ENCODE results near the gene APBB2. TPM values are rescaled to one million over a fixed set of nuclear protein-coding genes. Genes with fewer than 3 reads are reported as not detected.

The APBB2 gene
- total RNA-seq, 1 experiment from 2014 or later: 80.7 TPM

GRCh38 chr4:40864531-40864930 is 349.8 kb downstream of the APBB2 start:
- no peaks in the 10 kb centered on the region for H3K4me1 ChIP-seq
- no TSS peak for BruUV-seq (replicated peaks)
- no peak for TF ChIP-seq CTCF (IDR thresholded peaks at IDR 0.05; ENCODE audit: insufficient read depth in 1 of 2, low read depth in 1 of 2, low read length in 1 of 2, severe bottlenecking in 1 of 2, unreplicated experiment in 1 of 2)
- Mint-ChIP-seq H3K4me3 (ENCODE audit: unreplicated experiment) (no peak overlapping the region), H3K27ac (ENCODE audit: unreplicated experiment) (no peak overlapping the region), H3K4me1 (ENCODE audit: low read depth, unreplicated experiment) (no peaks in the 10 kb centered on the region), H3K36me3 (ENCODE audit: insufficient read depth, unreplicated experiment) (peaks cover 54% of the 10 kb centered on the region), H3K27me3 (ENCODE audit: insufficient read depth, unreplicated experiment) (no peaks in the 10 kb centered on the region), H3K9me3 (ENCODE audit: unreplicated experiment) (no peaks in the 10 kb centered on the region)
- no peak overlapping the region for H3K4me3 ChIP-seq (ENCODE audit: low read depth, low read length)
- H3K9me3 ChIP-seq: no peaks in the 10 kb centered on the region
- H3K36me3 ChIP-seq (ENCODE audit: control insufficient read depth, insufficient read depth, low read length): no peaks in the 10 kb centered on the region; the same call in 1 of the 2 replicates
- no peaks in the 10 kb centered on the region for H3K27me3 ChIP-seq (replicated peaks; ENCODE audit: control insufficient read depth, insufficient read depth, low read length)
- DNase-seq: no peak
- intact Hi-C loops (cut with micrococcal nuclease; ENCODE audit: unreplicated experiment): no loop called here
- ChIA-PET POLR2A (interaction anchor here (0.6 kb wide), 1 partner anchor 128 kb away, joined by 8 read pairs; no protein-coding TSS in a partner anchor), CTCF (interaction anchor here (0.6 kb wide), 1 partner anchor 29 kb away, joined by 3 read pairs; no protein-coding TSS in a partner anchor)

- CTCF ChIA-PET: no interaction called here
- POLR2A ChIA-PET: no interaction called here
- no peaks in the 10 kb centered on the region for H3K4me1 ChIP-seq
- no peaks in the 10 kb centered on the region for H3K9me3 Mint-ChIP-seq (ENCODE audit: unreplicated experiment)
- H3K4me3 ChIP-seq (ENCODE audit: low read depth, low read length): no peak overlapping the region
- H3K27me3 ChIP-seq (replicated peaks; ENCODE audit: control insufficient read depth, insufficient read depth, low read length): no peaks in the 10 kb centered on the region
- intact Hi-C loops (cut with micrococcal nuclease; ENCODE audit: unreplicated experiment): no loop called here
- no peaks in the 10 kb centered on the region for H3K9me3 ChIP-seq
- no peaks in the 10 kb centered on the region for H3K4me1 Mint-ChIP-seq (ENCODE audit: low read depth, unreplicated experiment)
- H3K27me3 Mint-ChIP-seq (ENCODE audit: insufficient read depth, unreplicated experiment): no peaks in the 10 kb centered on the region
- H3K36me3 ChIP-seq (ENCODE audit: control insufficient read depth, insufficient read depth, low read length): no peaks in the 10 kb centered on the region
- H3K36me3 Mint-ChIP-seq (ENCODE audit: insufficient read depth, unreplicated experiment): peaks cover 33% of the 10 kb centered on the region
- BruUV-seq (replicated peaks): no TSS peak
- TF ChIP-seq CTCF (IDR thresholded peaks at IDR 0.05; ENCODE audit: insufficient read depth in 1 of 2, low read depth in 1 of 2, low read length in 1 of 2, severe bottlenecking in 1 of 2, unreplicated experiment in 1 of 2): no peak
- no peak for DNase-seq
- H3K4me3 Mint-ChIP-seq (ENCODE audit: unreplicated experiment): no peak overlapping the region
- H3K27ac Mint-ChIP-seq (ENCODE audit: unreplicated experiment): no peak overlapping the region
These were observed 355.4 kb downstream of the APBB2 start for GRCh38 chr4:40858962-40859361.

- Mint-ChIP-seq H3K4me3 (ENCODE audit: unreplicated experiment) (no peak overlapping the region), H3K4me1 (ENCODE audit: low read depth, unreplicated experiment) (no peaks in the 10 kb centered on the region), H3K27me3 (ENCODE audit: insufficient read depth, unreplicated experiment) (no peaks in the 10 kb centered on the region), H3K36me3 (ENCODE audit: insufficient read depth, unreplicated experiment) (peaks cover 33% of the 10 kb centered on the region), H3K9me3 (ENCODE audit: unreplicated experiment) (no peaks in the 10 kb centered on the region), H3K27ac (ENCODE audit: unreplicated experiment) (no peak overlapping the region)
- ChIA-PET CTCF (no interaction called here), POLR2A (no interaction called here)
- Histone ChIP-seq H3K9me3 (no peaks in the 10 kb centered on the region), H3K4me3 (ENCODE audit: low read depth, low read length) (no peak overlapping the region), H3K4me1 (no peaks in the 10 kb centered on the region), H3K27me3 (replicated peaks; ENCODE audit: control insufficient read depth, insufficient read depth, low read length) (no peaks in the 10 kb centered on the region), H3K36me3 (ENCODE audit: control insufficient read depth, insufficient read depth, low read length) (no peaks in the 10 kb centered on the region)
- DNase-seq: no peak
- no TSS peak for BruUV-seq (replicated peaks)
- intact Hi-C loops (cut with micrococcal nuclease; ENCODE audit: unreplicated experiment): no loop called here
- TF ChIP-seq CTCF (IDR thresholded peaks at IDR 0.05; ENCODE audit: insufficient read depth in 1 of 2, low read depth in 1 of 2, low read length in 1 of 2, severe bottlenecking in 1 of 2, unreplicated experiment in 1 of 2): no peak
These were observed 356.4 kb downstream of the APBB2 start for GRCh38 chr4:40857956-40858355.

All from Caco-2 (cell line).